Diencephalon (tissue), 1 donor: ENCODE measurements around the gene SUPT4H1. TPM values are rescaled to one million over a fixed set of nuclear protein-coding genes. Genes with fewer than 3 reads are reported as not detected.

Source experiments
- small RNA-seq: library from RNA; depleted of rRNA; stranded (forward); fragments of <200 nt; gene quantifications from one replicate; pipeline ENCODE3, GENCODE V24; 2014
- total RNA-seq: library from RNA; depleted of rRNA; stranded (reverse); fragments of >200 nt; gene quantifications from one replicate; pipeline ENCODE4 v1.2.3, GENCODE V29; 2014

SUPT4H1 gene
- total RNA-seq, result 46.8 TPM

DNA sequence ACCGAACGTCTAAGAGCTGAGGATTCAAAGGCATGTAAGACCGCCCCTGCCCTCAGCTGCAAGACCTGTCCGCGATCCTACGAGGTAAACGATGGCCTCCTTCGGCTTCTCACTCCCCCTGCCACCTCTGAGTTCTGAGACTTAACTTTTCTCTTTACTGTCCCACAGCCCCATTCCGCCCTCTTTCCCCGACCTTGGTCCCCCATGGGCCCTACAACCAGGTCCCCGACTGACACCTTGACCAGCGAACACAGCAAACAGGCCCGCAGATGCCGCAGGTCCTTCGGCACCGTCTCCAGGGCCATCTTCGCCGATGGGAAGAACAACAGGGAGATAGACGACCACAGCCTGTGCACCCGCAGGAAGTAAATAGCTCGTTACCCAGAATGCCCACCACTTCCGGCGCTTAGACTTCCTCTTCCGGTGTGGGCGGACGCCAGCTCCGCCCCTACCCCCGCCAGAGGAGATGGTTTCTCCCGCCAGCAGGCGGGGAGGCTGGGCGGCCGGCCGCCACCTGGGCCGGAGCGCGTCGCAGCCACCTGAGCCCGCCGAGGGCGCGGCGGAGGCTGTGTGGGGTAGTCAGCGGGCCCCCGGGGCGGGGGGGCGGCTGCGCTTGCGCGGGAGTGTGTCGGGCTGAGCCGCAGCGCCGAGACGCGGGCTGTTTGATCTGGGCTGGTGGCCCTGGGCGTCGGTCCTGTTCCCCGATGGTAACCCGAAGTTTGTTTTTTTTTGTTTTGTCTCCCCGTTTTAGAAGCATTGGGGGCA is at the start of gene SUPT4H1:
Gene SUPT4H1 (minus strand): TSS at position 371 of the 765 bp plus-strand sequence. CDS start 66 bp downstream, at position 305.

DNA sequence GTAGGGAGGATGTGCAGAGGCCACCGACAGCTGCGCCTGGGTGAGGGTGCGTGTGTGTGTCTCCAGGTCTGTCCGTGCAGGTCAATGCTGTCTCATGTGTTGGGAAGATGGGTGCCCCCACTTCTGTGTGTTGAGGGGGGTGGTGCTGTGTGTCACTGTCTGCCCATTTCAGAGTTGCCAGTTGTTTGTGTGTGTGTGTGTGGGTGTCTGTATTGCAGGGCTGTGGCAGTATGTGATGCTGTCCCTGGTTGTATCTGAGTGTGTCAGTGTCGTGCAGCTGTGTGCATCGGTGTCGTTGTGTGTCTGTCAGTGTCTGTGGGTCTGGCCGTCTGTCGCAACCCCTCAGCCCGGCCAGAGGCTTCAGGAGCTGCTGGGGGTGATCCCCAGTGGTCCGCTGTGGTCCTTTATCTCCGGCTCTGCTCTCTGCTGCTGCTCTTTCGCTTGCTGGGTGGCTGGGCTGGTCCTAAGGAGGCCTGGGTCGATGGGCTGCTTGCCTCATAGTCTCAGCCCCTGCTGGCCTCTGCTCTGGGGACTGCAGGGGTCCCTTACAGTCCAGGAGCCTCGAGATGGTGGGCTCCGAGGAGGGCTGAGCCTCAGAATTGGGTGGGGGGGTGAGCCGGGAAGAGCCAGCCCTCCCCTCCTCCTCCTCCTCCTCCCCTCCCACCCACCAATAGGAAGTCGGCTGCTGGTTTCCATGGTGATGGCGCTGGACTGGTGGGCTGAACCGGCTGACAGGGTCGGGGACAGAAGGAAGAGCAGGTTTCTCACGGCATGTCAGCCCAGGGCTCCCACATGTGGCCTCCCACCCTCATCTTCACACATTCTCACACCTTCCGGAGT is 23.6 kb downstream of the SUPT4H1 start, which contains the start of gene TSPOAP1:
Gene TSPOAP1 (minus strand): TSS at position 601 of the 840 bp plus-strand sequence. CDS start 875 bp downstream, outside the sequence.

Small RNA genes lying within 50 kb of the gene (small RNA-seq; reads per million reads assigned to genes)
- not detected for gene MIR4736

Other genes starting within 250 kb of the SUPT4H1 start
- gene OR4D1, start 203.8 kb downstream of the SUPT4H1 start, total RNA-seq, result under 0.01 TPM
- not detected for gene OR4D2, start 185.2 kb downstream of the SUPT4H1 start, total RNA-seq
- gene EPX, start 159.5 kb downstream of the SUPT4H1 start, total RNA-seq, result not detected
- gene MKS1, start 132.9 kb downstream of the SUPT4H1 start, total RNA-seq, result 17.5 TPM
- gene LPO, start 113.6 kb downstream of the SUPT4H1 start, total RNA-seq, result 0.23 TPM
- gene MPO, start 71.3 kb downstream of the SUPT4H1 start, total RNA-seq, result 3.5 TPM
- gene TSPOAP1, start 23.4 kb downstream of the SUPT4H1 start, total RNA-seq, result 54.0 TPM
- gene RNF43, start 65.3 kb upstream of the SUPT4H1 start, total RNA-seq, result 1.4 TPM
- gene HSF5, start 136.2 kb upstream of the SUPT4H1 start, total RNA-seq, result 0.23 TPM
- 134 TPM for gene MTMR4, start 162.4 kb upstream of the SUPT4H1 start, total RNA-seq